Upper lobe of left lung (tissue), 6 donors: ENCODE measurements around the gene TMEM164. TPM values are rescaled to one million over a fixed set of nuclear protein-coding genes. Genes with fewer than 3 reads are reported as not detected.
A peak's percentile ranks its signal among the peaks of the same experiment; 100 is the strongest.

Experiments used
- ATAC-seq, 2 donors: fragments of 200-7000 bp; cut with Tn5 transposase; one replicate each; pipeline ENCODE4 v1.9.1; 2022; ENCODE audit warnings: mild to moderate bottlenecking in 2 of 2, moderate library complexity in 2 of 2; ENCODE audit not compliant: low FRiP score in 2 of 2
- DNase-seq, 2 donors: peaks; one replicate each; pipeline ENCODE4 v3.0.0-alpha.2; 2019 to 2020
- H3K27ac ChIP-seq, 4 donors: fragments of 200-600 bp; sonication (generic); one replicate each; pipeline ENCODE4 v1.5.1; 2016 to 2019
- H3K27me3 ChIP-seq, 4 donors: fragments of 200-600 bp; sonication (generic); one replicate each; pipeline ENCODE4 v1.5.1; 2017 to 2019
- H3K36me3 ChIP-seq, 4 donors: fragments of 200-600 bp; sonication (generic); one replicate each; pipeline ENCODE4 v1.5.1; 2016 to 2019
- H3K4me1 ChIP-seq, 4 donors: fragments of 200-600 bp; sonication (generic); one replicate each; pipeline ENCODE4 v1.5.1; 2018 to 2019
- H3K4me3 ChIP-seq, 4 donors: fragments of 200-600 bp; sonication (generic); one replicate each; pipeline ENCODE4 v1.5.1; 2017 to 2019; ENCODE audit warnings: mild to moderate bottlenecking in 2 of 4, moderate library complexity in 1 of 4
- H3K9me3 ChIP-seq, 4 donors: fragments of 200-600 bp; sonication (generic); one replicate each; pipeline ENCODE4 v1.5.1; 2018 to 2019
- CTCF ChIP-seq, 6 experiments: fragments of 450-650 bp in 4 of 6; fragments of 200-600 bp in 2 of 6; sonication (generic) in 2 of 6; IDR thresholded peaks; one replicate each; pipeline ENCODE4 v1.5.1; 2016 to 2019; ENCODE audit warnings: antibody characterized with exemption in 6 of 6
- EP300 ChIP-seq, 4 donors: sonication (generic); formaldehyde crosslinking; IDR thresholded peaks; one replicate each; pipeline ENCODE4 v1.5.1; 2017; ENCODE audit warnings: antibody characterized with exemption in 4 of 4, control low read depth in 2 of 4
- POLR2A ChIP-seq, 4 donors: fragments of 450-650 bp; IDR thresholded peaks; one replicate each; pipeline ENCODE4 v1.5.1; 2016 to 2017; ENCODE audit warnings: antibody characterized with exemption in 4 of 4, mild to moderate bottlenecking in 2 of 4
- POLR2AphosphoS5 ChIP-seq, 2 donors: sonication (generic); formaldehyde crosslinking; IDR thresholded peaks; one replicate each; pipeline ENCODE4 v1.5.1; 2017; ENCODE audit warnings: antibody characterized with exemption in 2 of 2
- WGBS, 2 donors: methylation state at CpG; one replicate each; pipeline ENCODE4 v1.1.5; 2017 to 2018; 5-methylcytosine and 5-hydroxymethylcytosine counted together
- total RNA-seq, 6 donors: library from RNA; depleted of rRNA in 4 of 6; stranded (reverse); fragments of >200 nt in 4 of 6; gene quantifications; one replicate each; pipeline versions ENCODE4 v1.1.0 to v1.2.1, GENCODE V29; 2016 to 2021
- donor health status: DM: no; HTN: no; CAD: no; lungs with moderate emphysema.
- donor health status: DM: no; HTN: yes; CAD: no; lungs with severe emphysema.

The TMEM164 gene
- total RNA-seq, 6 donors from 2014 or later, result 41.8 to 115 (median 61.8) TPM

GRCh38 chrX:110070970-110071369 is 68.1 kb downstream of the TMEM164 start:
- peaks cover 0 to 4% (median 0%) of the 10 kb centered on the region in 4 donors for H3K36me3 ChIP-seq
- DNase-seq, result no peak

GRCh38 chrX:110081320-110081719 is 78.4 kb downstream of the TMEM164 start:
- ATAC-seq, result no peak
- H3K4me1 ChIP-seq, result peaks cover 0 to 13% (median 4%) of the 10 kb centered on the region in 4 donors
- H3K4me3 ChIP-seq, result no peak overlapping the region
- H3K27ac ChIP-seq, result peak overlapping the region in 2 of 4 donors; percentile 52 to 69
- no peaks in the 10 kb centered on the region for H3K36me3 ChIP-seq
- TF ChIP-seq POLR2A (IDR thresholded peaks at IDR 0.05) (no peak), EP300 (IDR thresholded peaks at IDR 0.05) (no peak), CTCF (IDR thresholded peaks at IDR 0.05) (no peak), POLR2AphosphoS5 (IDR thresholded peaks at IDR 0.05) (no peak)
- no peak for DNase-seq
- H3K9me3 ChIP-seq, result no peaks in the 10 kb centered on the region
- no peaks in the 10 kb centered on the region for H3K27me3 ChIP-seq

More at GRCh38 chrX:110070970-110071369, 68.1 kb downstream of the TMEM164 start:
- Histone ChIP-seq H3K27ac (no peak overlapping the region), H3K4me3 (no peak overlapping the region), H3K4me1 (no peaks in the 10 kb centered on the region), H3K9me3 (peaks cover 0 to 6% (median 0%) of the 10 kb centered on the region in 4 donors), H3K27me3 (no peaks in the 10 kb centered on the region)
- TF ChIP-seq POLR2A (IDR thresholded peaks at IDR 0.05), result no peak
- TF ChIP-seq CTCF (IDR thresholded peaks at IDR 0.05), result no peak
- TF ChIP-seq EP300 (IDR thresholded peaks at IDR 0.05), result no peak
- no peak for TF ChIP-seq POLR2AphosphoS5 (IDR thresholded peaks at IDR 0.05)
- WGBS, 2 donors, result 84 to 98% methylated on average over 2 of the region's 2 CpGs
- no peak for ATAC-seq

- Histone ChIP-seq H3K27ac (peak overlapping the region in 3 of 4 donors; percentile 40 to 69 (median 52)), H3K27me3 (no peaks in the 10 kb centered on the region), H3K4me3 (no peak overlapping the region), H3K9me3 (no peaks in the 10 kb centered on the region), H3K36me3 (no peaks in the 10 kb centered on the region), H3K4me1 (peaks cover 0 to 14% (median 5%) of the 10 kb centered on the region in 4 donors)
- peak in 1 of 2 donors; percentile 36 for DNase-seq
- WGBS, 2 donors, result 42 to 50% methylated on average over 1 of the region's 1 CpG
- TF ChIP-seq POLR2AphosphoS5 (IDR thresholded peaks at IDR 0.05) (no peak), EP300 (IDR thresholded peaks at IDR 0.05) (peak in 1 of 4 donors; percentile 84)
- ATAC-seq, result peak; percentile 46 to 72
Observed at GRCh38 chrX:110081740-110082139, 78.8 kb downstream of the TMEM164 start.

GRCh38 chrX:110082161-110082560 is 79.2 kb downstream of the TMEM164 start:
- ATAC-seq, result peak; percentile 77 to 83
- no peak for DNase-seq
- H3K27ac ChIP-seq, result peak overlapping the region in 3 of 4 donors; percentile 40 to 69 (median 52)

GRCh38 chrX:110086162-110086915 is 83.4 kb downstream of the TMEM164 start:
- ATAC-seq (no peak), DNase-seq (no peak)
- Histone ChIP-seq H3K4me3 (no peak overlapping the region), H3K36me3 (no peaks in the 10 kb centered on the region), H3K27ac (peak overlapping the region in 3 of 4 donors; percentile 52 to 78 (median 69)), H3K9me3 (no peaks in the 10 kb centered on the region), H3K27me3 (no peaks in the 10 kb centered on the region), H3K4me1 (peaks cover 5 to 30% (median 17%) of the 10 kb centered on the region in 4 donors)
- TF ChIP-seq POLR2A (IDR thresholded peaks at IDR 0.05) (no peak), POLR2AphosphoS5 (IDR thresholded peaks at IDR 0.05) (no peak), EP300 (IDR thresholded peaks at IDR 0.05) (no peak), CTCF (IDR thresholded peaks at IDR 0.05) (no peak)

More at GRCh38 chrX:110082161-110082560, 79.2 kb downstream of the TMEM164 start:
- no peaks in the 10 kb centered on the region for H3K9me3 ChIP-seq
- H3K27me3 ChIP-seq, result no peaks in the 10 kb centered on the region
- no peaks in the 10 kb centered on the region for H3K36me3 ChIP-seq
- 23 to 45% methylated on average over 4 of the region's 4 CpGs for WGBS, 2 donors
- H3K4me3 ChIP-seq, result no peak overlapping the region
- TF ChIP-seq EP300 (IDR thresholded peaks at IDR 0.05) (peak in 1 of 4 donors; percentile 37), CTCF (IDR thresholded peaks at IDR 0.05) (no peak)
- H3K4me1 ChIP-seq, result peaks cover 2 to 18% (median 9%) of the 10 kb centered on the region in 4 donors
